Testis (tissue), 3 donors: ENCODE measurements around the gene NFATC1. TPM values are rescaled to one million over a fixed set of nuclear protein-coding genes. Genes with fewer than 3 reads are reported as not detected.

Experiments
- DNase-seq: peaks from one replicate; pipeline ENCODE4 v3.0.0-alpha.2; 2019
- H3K27ac ChIP-seq, 2 donors: fragments of 200-600 bp; sonication (generic); one replicate each; pipeline ENCODE4 v1.5.1; 2019
- H3K27me3 ChIP-seq: fragments of 200-600 bp; sonication (generic); one replicate; pipeline ENCODE4 v1.5.1; 2019
- H3K36me3 ChIP-seq: fragments of 200-600 bp; sonication (generic); one replicate; pipeline ENCODE4 v1.5.1; 2017; ENCODE audit warnings: low read depth; ENCODE audit errors: missing control alignments
- H3K4me1 ChIP-seq: fragments of 200-600 bp; sonication (generic); one replicate; pipeline ENCODE4 v1.5.1; 2019
- H3K4me3 ChIP-seq, 2 donors: fragments of 200-600 bp; sonication (generic); one replicate each; pipeline ENCODE4 v1.5.1; 2017 to 2019
- H3K9me3 ChIP-seq: fragments of 200-600 bp; sonication (generic); one replicate; pipeline ENCODE4 v1.5.1; 2017
- CTCF ChIP-seq, 3 experiments: fragments of 450-650 bp in 2 of 3; fragments of 200-600 bp in 1 of 3; sonication (generic) in 1 of 3; IDR thresholded peaks; one replicate each; pipeline ENCODE4 v1.5.1; 2016 to 2019; ENCODE audit warnings: antibody characterized with exemption in 3 of 3, mild to moderate bottlenecking in 2 of 3, moderate library complexity in 1 of 3
- POLR2A ChIP-seq: fragments of 450-650 bp; IDR thresholded peaks from one replicate; pipeline ENCODE4 v1.6.1; 2017; ENCODE audit warnings: antibody characterized with exemption, mild to moderate bottlenecking, moderate library complexity
- WGBS, 2 donors: methylation state at CpG; one replicate each; pipeline ENCODE4 v1.1.5; 2018; 5-methylcytosine and 5-hydroxymethylcytosine counted together
- intact Hi-C: fragments of 100-400 bp; cut with DNase I; formaldehyde crosslinking; loops from one replicate; pipeline ENCODE4 v1.15.1; 2023; ENCODE audit warnings: low total_unique reads
- polyA plus RNA-seq: library from polyadenylated mRNA; stranded (reverse); fragments of 350-450 nt; fragmentation: Illumina TruSeq; extraction: RNeasy Lipid Tissue Mini Kit (QIAGEN cat#74804); gene quantifications from one replicate; pipeline ENCODE4 v1.2.3, GENCODE V29; 2014; ENCODE audit warnings: low read depth, low replicate concordance; ENCODE audit not compliant: insufficient read depth
- total RNA-seq, 2 donors: library from RNA; depleted of rRNA; stranded (reverse); fragments of >200 nt; gene quantifications; one replicate each; pipeline ENCODE4 v1.2.3, GENCODE V29; 2016

NFATC1 gene
- total and polyA plus RNA-seq, 3 donors from 2014 or later: 22.2 to 28.1 (median 27.5) TPM

- WGBS, 2 donors: 85% methylated on average over 23 to 26 of the region's 26 CpGs
- no peaks in the 10 kb centered on the region for H3K9me3 ChIP-seq
- H3K4me1 ChIP-seq: peaks cover 13% of the 10 kb centered on the region
- no peak overlapping the region for H3K27ac ChIP-seq
- TF ChIP-seq POLR2A (no peak), CTCF (IDR thresholded peaks at IDR 0.05) (no peak)
- H3K4me3 ChIP-seq: no peak overlapping the region
- intact Hi-C loops: no loop called here
- H3K27me3 ChIP-seq: no peaks in the 10 kb centered on the region
- DNase-seq: no peak
- no peaks in the 10 kb centered on the region for H3K36me3 ChIP-seq
These were observed 174.8 kb downstream of the NFATC1 start for GRCh38 chr18:79570266-79571201.

GRCh38 chr18:79571211-79572092 is 175.7 kb downstream of the NFATC1 start:
- TF ChIP-seq POLR2A (no peak), CTCF (IDR thresholded peaks at IDR 0.05) (no peak)
- no peak for DNase-seq
- Histone ChIP-seq H3K4me3 (no peak overlapping the region), H3K27me3 (no peaks in the 10 kb centered on the region), H3K9me3 (no peaks in the 10 kb centered on the region), H3K36me3 (no peaks in the 10 kb centered on the region), H3K27ac (no peak overlapping the region), H3K4me1 (peaks cover 20% of the 10 kb centered on the region)
- 92% methylated on average over 24 to 38 of the region's 38 CpGs for WGBS, 2 donors
- intact Hi-C loops: no loop called here

- Histone ChIP-seq H3K36me3 (no peaks in the 10 kb centered on the region), H3K4me1 (peaks cover 28% of the 10 kb centered on the region), H3K4me3 (no peak overlapping the region), H3K9me3 (no peaks in the 10 kb centered on the region), H3K27me3 (no peaks in the 10 kb centered on the region), H3K27ac (no peak overlapping the region)
- no peak for TF ChIP-seq POLR2A
- TF ChIP-seq CTCF (IDR thresholded peaks at IDR 0.05): no peak
- intact Hi-C loops: no loop called here
- WGBS, 2 donors: 89 to 92% methylated on average over 8 to 18 of the region's 18 CpGs
- no peak for DNase-seq
These were observed 176.5 kb downstream of the NFATC1 start for GRCh38 chr18:79572093-79572780.

GRCh38 chr18:79572848-79573451 is 177.2 kb downstream of the NFATC1 start:
- Histone ChIP-seq H3K4me1 (peaks cover 29% of the 10 kb centered on the region), H3K9me3 (no peaks in the 10 kb centered on the region), H3K4me3 (no peak overlapping the region), H3K27ac (no peak overlapping the region), H3K36me3 (no peaks in the 10 kb centered on the region), H3K27me3 (no peaks in the 10 kb centered on the region)
- 89 to 97% methylated on average over 6 of the region's 6 CpGs for WGBS, 2 donors
- intact Hi-C loops: no loop called here
- no peak for DNase-seq
- TF ChIP-seq POLR2A (no peak), CTCF (IDR thresholded peaks at IDR 0.05) (no peak)
